Fibroblast of the aortic adventitia (primary cell): ENCODE data around the gene ORM2. TPM values are rescaled to one million over a fixed set of nuclear protein-coding genes. Genes with fewer than 3 reads are reported as not detected.
"Not testable (repeated sequence)": the region's sequence is repeated elsewhere in the genome, so short reads cannot be mapped to it uniquely, and the experiment has no call there.

ENCODE experiments used
- DNase-seq: peaks from one replicate; pipeline ENCODE4 v3.0.0-alpha.2; 2010; ENCODE audit warnings: low read depth
- H3K4me3 ChIP-seq: 2 replicates; pipeline ENCODE4 v1.5.1; 2011; ENCODE audit warnings: low read depth, mild to moderate bottlenecking, control low read depth, low read length, moderate library complexity
- CTCF ChIP-seq: IDR thresholded peaks from 2 replicates; pipeline ENCODE4 v1.5.1; 2011; ENCODE audit warnings: mild to moderate bottlenecking, low read length, control low read depth, inconsistent platforms; ENCODE audit not compliant: insufficient read depth
- total RNA-seq: library from RNA; depleted of rRNA; stranded (reverse); fragments of >200 nt; gene quantifications from 2 replicates; pipeline ENCODE4 v1.2.3, GENCODE V29; 2012; ENCODE audit warnings: low replicate concordance

Gene ORM2
- total RNA-seq, 1 donor: not detected

DNA sequence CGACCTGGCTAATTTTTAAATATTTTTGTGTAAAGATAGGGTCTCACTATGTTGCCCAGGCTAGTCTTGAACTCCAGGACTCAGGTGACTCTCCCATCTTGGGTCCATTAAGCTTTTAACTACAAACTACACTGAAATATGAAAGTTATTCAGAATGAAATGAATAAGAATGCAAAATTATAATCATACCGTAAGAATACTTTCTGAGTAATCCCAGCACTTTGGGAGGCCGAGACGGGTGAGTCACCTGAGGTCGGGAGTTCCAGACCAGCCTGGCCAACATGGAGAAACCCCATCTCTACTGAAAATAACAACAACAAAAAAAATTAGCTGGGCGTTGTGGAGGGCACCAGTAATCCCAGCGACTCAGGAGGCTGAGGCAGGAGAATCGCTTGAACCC is 7.9 kb upstream of the ORM2 start:
- H3K4me3 ChIP-seq: no peak overlapping the region
- TF ChIP-seq CTCF: no peak
- DNase-seq: peak; percentile 21

GRCh38 chr9:114322160-114322818 is 7.4 kb upstream of the ORM2 start:
- not testable (repeated sequence) for DNase-seq, H3K4me3 ChIP-seq

- not testable (repeated sequence) for H3K4me3 ChIP-seq, DNase-seq
Observed at GRCh38 chr9:114322831-114323531, 6.7 kb upstream of the ORM2 start, which contains the start of gene ORM1. ORM1 (plus strand) TSS chr9:114323098; CDS start chr9:114323134, 36 bp downstream.

DNA sequence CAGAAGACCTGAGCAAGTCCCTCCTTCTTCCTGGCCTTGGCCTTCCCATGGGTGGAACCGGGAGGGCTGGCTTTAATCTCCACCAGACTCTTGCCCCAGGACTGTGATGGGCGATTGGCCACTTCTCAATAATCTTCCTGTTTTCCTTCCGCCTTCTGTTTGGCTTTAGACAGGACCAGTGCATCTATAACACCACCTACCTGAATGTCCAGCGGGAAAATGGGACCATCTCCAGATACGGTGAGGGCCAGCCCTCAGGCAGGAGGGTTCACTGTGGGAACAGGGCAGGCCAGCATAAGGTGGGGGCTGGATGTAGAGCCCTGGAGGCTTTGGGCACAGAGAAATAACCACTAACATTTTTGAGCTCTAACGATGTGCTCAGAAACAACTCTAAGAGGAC is 5.8 kb upstream of the ORM2 start:
- not testable (repeated sequence) for H3K4me3 ChIP-seq, DNase-seq

DNA sequence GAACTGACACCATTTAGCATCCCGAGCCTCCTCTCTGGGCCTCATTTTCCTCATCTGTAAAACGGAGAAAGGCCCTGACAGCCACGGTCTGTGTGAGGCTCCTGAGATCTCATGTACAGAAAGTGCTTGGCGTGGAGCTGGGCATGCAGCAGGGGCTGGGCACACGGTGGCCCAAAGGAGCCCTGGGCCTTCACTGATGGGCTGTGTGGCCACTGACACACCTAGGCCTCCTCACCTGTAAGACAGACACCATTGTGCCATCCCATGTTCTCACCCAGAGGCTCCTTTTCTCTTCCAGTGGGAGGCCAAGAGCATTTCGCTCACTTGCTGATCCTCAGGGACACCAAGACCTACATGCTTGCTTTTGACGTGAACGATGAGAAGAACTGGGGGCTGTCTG is 5.2 kb upstream of the ORM2 start:
- H3K4me3 ChIP-seq: no peak overlapping the region
- DNase-seq: no peak
- no peak for TF ChIP-seq CTCF

DNA sequence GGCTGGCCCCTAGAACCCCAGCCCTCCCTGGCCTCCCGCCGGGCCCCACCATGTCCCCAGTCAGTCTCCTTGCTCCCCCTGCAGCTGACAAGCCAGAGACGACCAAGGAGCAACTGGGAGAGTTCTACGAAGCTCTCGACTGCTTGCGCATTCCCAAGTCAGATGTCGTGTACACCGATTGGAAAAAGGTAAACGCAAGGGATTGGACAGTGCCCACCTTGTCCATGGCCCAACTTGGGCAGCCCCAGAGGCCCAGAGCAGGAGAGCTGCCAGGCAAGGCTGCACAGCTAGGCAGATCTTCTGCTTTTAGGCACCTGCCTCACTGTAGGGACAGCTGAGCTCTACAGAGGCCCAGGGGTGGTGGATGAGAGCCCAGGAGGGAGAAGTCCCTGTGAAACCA is 4.7 kb upstream of the ORM2 start:
- DNase-seq: not testable (repeated sequence)

GRCh38 chr9:114325684-114326254 is 3.9 kb upstream of the ORM2 start:
- H3K4me3 ChIP-seq, DNase-seq: not testable (repeated sequence)

More for the DNA sequence above, 4.7 kb upstream of the ORM2 start:
- H3K4me3 ChIP-seq: not testable (repeated sequence)

GRCh38 chr9:114327749-114328148 is 1.9 kb upstream of the ORM2 start:
- DNase-seq: no peak
- H3K4me3 ChIP-seq: no peak overlapping the region
- TF ChIP-seq CTCF: no peak

- not testable (repeated sequence) for DNase-seq
Observed at GRCh38 chr9:114328357-114328820, 1.3 kb upstream of the ORM2 start.

DNA sequence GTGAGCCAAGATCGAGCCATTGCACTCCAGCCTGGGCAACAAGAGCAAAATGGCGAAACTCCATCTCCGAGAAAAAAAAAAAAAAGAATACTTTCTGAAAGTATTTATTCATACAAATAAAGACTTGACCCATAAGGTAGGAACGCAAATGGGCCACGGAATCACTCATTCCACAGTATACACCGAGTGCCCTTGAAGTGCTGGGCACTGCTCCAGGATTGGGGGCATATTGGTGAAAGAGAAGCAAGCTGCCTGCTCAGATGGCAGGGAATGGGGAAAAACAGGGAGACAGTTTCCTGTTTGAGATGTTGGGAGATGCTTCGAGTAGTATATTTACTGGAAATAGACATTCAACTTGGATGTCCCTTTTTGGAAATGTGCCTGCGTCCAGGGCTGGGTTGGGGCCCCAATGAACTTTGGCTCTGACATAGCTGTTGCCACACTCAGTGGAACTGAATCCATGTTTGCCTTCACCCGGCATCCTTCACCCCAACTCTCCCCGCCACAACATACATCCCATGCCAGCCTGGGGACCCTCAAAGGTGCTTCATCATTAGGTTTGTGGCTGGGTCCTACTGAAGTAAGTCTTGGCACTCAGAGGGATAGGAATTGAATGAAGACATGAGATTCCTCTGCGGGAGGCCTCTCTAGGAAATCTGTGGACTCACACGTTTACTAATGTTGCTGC is 588 bp upstream of the ORM2 start:
- not testable (repeated sequence) for DNase-seq, H3K4me3 ChIP-seq

More at GRCh38 chr9:114328357-114328820, 1.3 kb upstream of the ORM2 start:
- H3K4me3 ChIP-seq: not testable (repeated sequence)
